C4-2B (cell line): ENCODE results near the gene RPP30.

Source experiments
- H3K27ac ChIP-seq: fragments of 450-650 bp; 2 replicates; pipeline ENCODE4 v1.5.1; 2017
- ZFX ChIP-seq: fragments of 450-650 bp; IDR thresholded peaks from 2 replicates; pipeline ENCODE4 v1.6.1; 2017
- TF ChIP-seq, protein P1 (sequence below): fragments of 450-650 bp; conservative IDR thresholded peaks from 2 replicates; pipeline ENCODE4 v1.5.1; 2017; ENCODE audit warnings: mild to moderate bottlenecking

The RPP30 gene

GRCh38 chr10:90846746-90847145 lies 25.0 kb upstream of the RPP30 start:
- H3K27ac ChIP-seq: no peak overlapping the region
- TF ChIP-seq, protein P1, sequence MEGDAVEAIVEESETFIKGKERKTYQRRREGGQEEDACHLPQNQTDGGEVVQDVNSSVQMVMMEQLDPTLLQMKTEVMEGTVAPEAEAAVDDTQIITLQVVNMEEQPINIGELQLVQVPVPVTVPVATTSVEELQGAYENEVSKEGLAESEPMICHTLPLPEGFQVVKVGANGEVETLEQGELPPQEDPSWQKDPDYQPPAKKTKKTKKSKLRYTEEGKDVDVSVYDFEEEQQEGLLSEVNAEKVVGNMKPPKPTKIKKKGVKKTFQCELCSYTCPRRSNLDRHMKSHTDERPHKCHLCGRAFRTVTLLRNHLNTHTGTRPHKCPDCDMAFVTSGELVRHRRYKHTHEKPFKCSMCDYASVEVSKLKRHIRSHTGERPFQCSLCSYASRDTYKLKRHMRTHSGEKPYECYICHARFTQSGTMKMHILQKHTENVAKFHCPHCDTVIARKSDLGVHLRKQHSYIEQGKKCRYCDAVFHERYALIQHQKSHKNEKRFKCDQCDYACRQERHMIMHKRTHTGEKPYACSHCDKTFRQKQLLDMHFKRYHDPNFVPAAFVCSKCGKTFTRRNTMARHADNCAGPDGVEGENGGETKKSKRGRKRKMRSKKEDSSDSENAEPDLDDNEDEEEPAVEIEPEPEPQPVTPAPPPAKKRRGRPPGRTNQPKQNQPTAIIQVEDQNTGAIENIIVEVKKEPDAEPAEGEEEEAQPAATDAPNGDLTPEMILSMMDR: no peak
- no peak for TF ChIP-seq ZFX

- H3K27ac ChIP-seq: no peak overlapping the region
- TF ChIP-seq, protein P1: no peak
- TF ChIP-seq ZFX: no peak
Observed at GRCh38 chr10:90847436-90847835, 24.3 kb upstream of the RPP30 start.

DNA sequence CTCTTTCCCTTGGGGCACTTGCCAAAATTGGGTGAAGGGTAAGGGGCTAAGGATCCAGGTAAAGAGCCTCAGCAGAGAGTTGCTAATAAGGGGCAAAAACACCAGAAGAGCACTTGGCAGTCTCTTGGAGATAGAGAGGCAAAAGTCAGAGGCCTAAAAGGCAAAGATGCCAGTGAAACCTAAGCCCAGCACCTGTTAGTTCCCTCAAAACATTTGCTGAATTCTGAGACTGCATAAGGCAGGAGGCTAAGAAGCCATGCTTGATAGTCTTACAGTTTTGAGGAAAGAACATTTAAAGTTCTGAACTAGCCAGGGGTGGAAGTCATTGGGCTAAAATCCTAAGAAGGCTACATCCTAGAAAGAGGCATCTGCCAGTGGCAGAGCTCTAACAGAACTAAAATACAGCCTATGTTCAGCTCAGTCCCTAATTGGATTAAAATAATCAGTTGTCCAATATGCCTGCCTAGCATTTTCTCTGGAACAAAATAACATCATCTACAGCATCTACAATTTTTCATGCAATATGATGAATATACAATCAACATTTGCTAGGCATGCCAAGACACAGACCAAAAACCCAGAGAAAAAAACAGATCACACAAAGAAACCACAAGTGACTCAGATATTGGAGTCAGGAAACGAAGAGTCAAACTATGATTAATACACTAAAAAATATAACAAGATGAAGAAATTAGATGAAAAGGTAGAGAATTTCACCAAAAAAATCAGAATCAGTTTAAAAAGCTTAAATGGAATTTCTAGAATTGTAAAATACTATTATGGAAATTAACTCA lies 21.6 kb upstream of the RPP30 start:
- H3K27ac ChIP-seq: no peak overlapping the region

GRCh38 chr10:90855126-90855525 lies 16.6 kb upstream of the RPP30 start:
- H3K27ac ChIP-seq: no peak overlapping the region
- TF ChIP-seq, protein P1: no peak
- TF ChIP-seq ZFX: no peak

More for the DNA sequence above, 21.6 kb upstream of the RPP30 start:
- TF ChIP-seq, protein P1: no peak
- no peak for TF ChIP-seq ZFX

DNA sequence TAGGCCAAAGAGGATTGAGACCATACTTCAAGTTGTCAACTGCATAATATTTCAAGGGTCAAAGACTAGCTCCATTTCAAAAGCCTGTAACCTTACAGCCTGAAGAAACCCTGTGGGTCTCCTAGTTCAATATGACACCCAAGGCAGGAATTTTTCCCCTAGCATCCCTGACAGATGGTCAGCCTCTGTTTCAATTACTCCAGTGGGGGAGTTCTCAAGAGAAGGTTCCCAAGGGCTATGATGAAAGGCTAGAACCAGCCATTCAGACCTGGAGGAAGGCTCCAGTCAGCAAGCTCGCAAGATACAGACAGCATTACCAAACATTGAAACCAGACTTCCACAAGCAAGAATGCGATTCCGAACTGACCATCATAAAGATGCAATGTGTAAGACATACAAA lies 15.5 kb upstream of the RPP30 start:
- no peak overlapping the region for H3K27ac ChIP-seq
- no peak for TF ChIP-seq ZFX
- TF ChIP-seq, protein P1: no peak

DNA sequence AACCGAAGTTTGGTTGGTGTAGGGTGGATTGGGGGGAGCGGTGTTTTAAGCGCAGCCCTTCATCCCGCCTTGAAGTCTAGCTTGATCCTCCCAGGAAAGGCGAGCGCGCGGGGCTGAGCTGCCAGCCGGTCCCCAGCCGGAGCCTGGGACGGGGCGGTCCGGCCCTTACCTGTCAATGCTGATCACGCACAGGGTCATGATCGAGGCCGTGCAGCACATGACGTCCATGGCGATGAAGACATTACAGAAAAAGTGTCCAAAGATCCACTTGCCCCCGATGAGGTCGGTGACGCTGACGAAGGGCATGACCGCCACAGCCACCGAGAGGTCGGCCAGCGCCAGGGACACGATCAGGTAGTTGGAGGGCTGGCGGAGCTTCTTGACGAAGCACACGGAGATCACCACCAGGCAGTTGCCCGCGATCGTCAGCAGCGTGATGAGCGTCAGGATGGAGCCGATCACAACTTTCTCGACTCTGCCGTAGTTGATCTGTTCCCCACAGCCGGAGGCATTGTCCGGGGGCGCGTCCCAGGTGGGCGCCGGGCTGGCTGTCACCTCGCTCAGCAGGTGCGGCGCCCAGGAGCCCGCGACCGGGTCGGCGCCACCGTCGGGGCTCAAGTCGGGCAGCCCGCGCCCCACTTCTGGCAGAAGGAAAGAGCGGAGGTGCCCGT lies 14.7 kb upstream of the RPP30 start:
- no peak overlapping the region for H3K27ac ChIP-seq
- no peak for TF ChIP-seq ZFX
- TF ChIP-seq, protein P1: no peak
